ENCODE measurements around the gene INPP5D.
A peak's percentile ranks its signal among the peaks of the same experiment; 100 is the strongest.

Gene INPP5D

GRCh38 chr2:233255151-233255550 lies 195.0 kb downstream of the INPP5D start:
- no peak for TF ChIP-seq CTCF (IDR thresholded peaks at IDR 0.05; ENCODE audit: unreplicated experiment in 3 of 3)
- H3K4me3 Mint-ChIP-seq: peak overlapping the region; percentile 55 to 69 (median 65)
- H3K27ac Mint-ChIP-seq: no peak overlapping the region
- no peaks in the 10 kb centered on the region for H3K9me3 Mint-ChIP-seq
- no peaks in the 10 kb centered on the region for H3K27me3 Mint-ChIP-seq (ENCODE audit: low read depth)
- peaks cover 37% of the 10 kb centered on the region for H3K36me3 Mint-ChIP-seq (ENCODE audit: low read depth)
- H3K4me1 Mint-ChIP-seq: peaks cover 21% of the 10 kb centered on the region

GRCh38 chr2:233256048-233256447 lies 195.9 kb downstream of the INPP5D start:
- no peak for TF ChIP-seq CTCF (IDR thresholded peaks at IDR 0.05; ENCODE audit: unreplicated experiment in 3 of 3)

More at GRCh38 chr2:233256048-233256447, 195.9 kb downstream of the INPP5D start:
- H3K9me3 Mint-ChIP-seq: no peaks in the 10 kb centered on the region
- no peak overlapping the region for H3K27ac Mint-ChIP-seq
- peaks cover 42% of the 10 kb centered on the region for H3K36me3 Mint-ChIP-seq (ENCODE audit: low read depth)
- no peak overlapping the region for H3K4me3 Mint-ChIP-seq
- H3K27me3 Mint-ChIP-seq (ENCODE audit: low read depth): no peaks in the 10 kb centered on the region
- H3K4me1 Mint-ChIP-seq: peaks cover 21% of the 10 kb centered on the region
